ENCODE data around the gene SLC25A4.

SLC25A4 gene

GRCh38 chr4:185122681-185123345, 20.3 kb upstream of the SLC25A4 start:
- DNase-seq (ENCODE audit: low spot score) = no peak
- no peak for TF ChIP-seq CTCF (IDR thresholded peaks at IDR 0.05; ENCODE audit: extremely low read depth, missing control alignments)

GRCh38 chr4:185124006-185124405, 19.1 kb upstream of the SLC25A4 start:
- no peak for TF ChIP-seq CTCF (IDR thresholded peaks at IDR 0.05; ENCODE audit: extremely low read depth, missing control alignments)
- DNase-seq (ENCODE audit: low spot score) = no peak

DNA sequence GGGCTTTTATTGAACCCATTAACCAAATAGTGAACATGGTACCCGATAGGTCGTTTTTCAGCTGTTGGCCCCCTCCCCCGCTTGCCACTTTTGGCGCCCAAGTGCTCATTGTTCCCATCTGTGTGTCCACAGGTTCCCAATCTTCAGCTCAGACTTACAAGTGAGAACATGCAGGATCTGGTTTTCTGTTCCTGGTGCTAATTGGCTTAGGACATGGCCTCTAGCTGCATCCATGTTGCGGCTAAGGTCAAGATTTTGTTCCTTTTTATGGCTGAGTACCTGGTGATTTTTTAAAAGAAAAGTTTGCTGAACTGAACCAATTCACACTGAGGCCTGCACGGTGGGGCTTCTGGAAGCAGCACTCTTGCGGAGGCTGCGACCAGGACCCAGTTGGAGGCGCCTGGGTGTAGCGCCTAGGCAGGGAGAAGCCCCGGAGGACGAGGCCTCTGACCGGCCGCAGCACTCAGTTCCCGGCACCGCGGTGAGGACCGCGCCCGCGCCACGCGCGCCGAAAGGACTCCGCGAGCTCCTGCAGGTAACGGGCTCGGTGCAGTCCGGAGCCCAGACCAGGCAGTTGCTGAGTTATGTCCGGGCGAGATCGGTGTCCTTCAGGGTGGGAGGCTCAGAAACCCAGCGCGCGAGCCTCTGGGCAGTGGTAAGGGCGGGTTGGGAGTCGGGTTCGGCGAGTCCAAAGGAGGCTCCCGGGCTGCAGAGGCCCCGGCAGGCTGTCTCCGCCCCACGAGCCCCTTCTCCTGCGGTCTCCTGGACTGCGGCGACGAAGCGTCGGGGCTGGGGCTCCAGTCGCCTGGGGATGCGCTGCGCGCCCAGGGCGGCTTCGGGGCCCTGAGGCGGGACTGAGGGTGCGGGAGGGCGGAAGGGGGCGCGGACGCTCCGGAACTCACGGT, 15.8 kb upstream of the SLC25A4 start:
- no peak for TF ChIP-seq CTCF (IDR thresholded peaks at IDR 0.05; ENCODE audit: extremely low read depth, missing control alignments)
- peak; percentile 52 for DNase-seq (ENCODE audit: low spot score)

DNA sequence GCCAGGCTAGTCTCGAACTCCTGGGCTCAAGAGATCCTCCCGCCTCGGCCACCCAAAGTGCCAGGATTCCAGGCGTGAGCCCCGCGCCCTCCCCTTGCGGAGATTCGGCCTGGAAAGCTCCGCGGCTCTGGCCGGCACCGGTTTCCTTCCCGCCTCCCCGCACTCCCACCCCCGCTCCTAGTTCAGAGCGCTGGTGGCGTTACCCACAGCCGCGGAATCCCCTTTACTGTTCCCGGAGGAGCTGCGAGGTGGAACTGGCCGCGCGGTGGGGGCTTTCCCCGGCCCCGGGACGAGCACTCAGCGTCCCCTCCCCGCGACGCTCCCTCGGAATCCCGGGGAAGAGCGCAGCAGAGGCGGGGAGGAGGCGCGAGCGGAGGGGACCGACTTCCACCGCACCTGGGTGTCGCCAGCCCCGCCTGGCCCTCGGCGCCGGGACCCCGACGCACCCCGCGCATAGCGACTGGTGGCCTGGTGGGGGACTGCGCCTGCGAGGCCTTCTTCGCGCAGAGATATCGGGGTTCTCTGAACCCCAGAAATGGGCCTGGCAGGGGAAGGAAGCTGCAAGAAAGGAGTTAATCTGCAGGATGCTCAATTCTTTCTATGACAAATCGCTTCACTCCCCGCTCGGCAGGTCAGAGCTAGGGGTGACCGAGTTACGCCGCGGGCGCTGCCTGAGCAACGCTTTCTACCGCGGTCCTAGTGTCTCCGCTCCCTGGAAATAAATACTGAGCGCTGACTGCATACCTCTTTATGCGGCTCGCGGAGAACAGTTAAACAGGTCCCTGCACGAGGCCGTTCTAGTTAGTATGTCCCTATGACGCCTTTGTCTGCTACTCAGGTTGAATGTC, 14.6 kb upstream of the SLC25A4 start:
- no peak for TF ChIP-seq CTCF (IDR thresholded peaks at IDR 0.05; ENCODE audit: extremely low read depth, missing control alignments)
- DNase-seq (ENCODE audit: low spot score) = peak; percentile 70

GRCh38 chr4:185134307-185134869, 8.7 kb upstream of the SLC25A4 start:
- peak; percentile 41 for TF ChIP-seq CTCF (IDR thresholded peaks at IDR 0.05; ENCODE audit: extremely low read depth, missing control alignments)
- DNase-seq (ENCODE audit: low spot score) = peak; percentile 80

DNA sequence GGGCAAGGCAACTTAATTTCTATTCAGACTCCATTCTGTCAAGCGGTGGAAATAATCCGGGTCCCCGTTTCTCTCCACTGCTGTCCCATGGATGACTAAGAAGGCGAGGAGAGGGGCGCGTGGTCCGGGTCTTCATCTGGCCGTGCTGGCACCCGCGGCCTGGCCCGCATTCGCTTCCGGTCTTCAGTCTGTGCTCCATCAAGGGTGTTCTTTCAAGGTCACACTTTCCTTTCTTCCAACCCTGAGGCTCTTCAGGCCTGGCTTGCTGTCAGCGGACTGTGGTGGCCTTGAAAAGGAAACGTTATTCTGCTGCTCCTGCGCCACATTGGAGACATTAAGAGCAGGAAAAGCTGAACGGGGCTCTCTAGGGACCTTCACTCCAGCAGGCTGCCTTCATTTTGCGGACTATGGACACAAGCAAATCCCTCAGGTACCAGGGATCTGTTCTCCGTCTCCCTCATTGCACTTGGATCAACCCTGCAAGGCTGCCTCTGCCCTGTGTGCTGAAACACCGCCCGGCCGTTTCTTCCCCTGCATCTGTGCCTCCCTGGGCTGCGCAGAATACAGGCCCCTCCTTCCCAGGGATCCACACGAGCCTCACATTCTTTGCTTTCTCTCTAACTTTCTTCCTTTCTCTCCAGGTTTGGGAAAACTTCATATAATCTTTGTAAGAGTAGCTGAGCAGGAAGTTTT, 5.7 kb upstream of the SLC25A4 start:
- TF ChIP-seq CTCF (IDR thresholded peaks at IDR 0.05; ENCODE audit: extremely low read depth, missing control alignments) = no peak
- no peak for DNase-seq (ENCODE audit: low spot score)
